Measurements from ENCODE around the gene CDH3. TPM values are rescaled to one million over a fixed set of nuclear protein-coding genes. Genes with fewer than 3 reads are reported as not detected.

The CDH3 gene
- total RNA-seq, 2 experiments from 2014 or later: 0.22 to 0.74 TPM

DNA sequence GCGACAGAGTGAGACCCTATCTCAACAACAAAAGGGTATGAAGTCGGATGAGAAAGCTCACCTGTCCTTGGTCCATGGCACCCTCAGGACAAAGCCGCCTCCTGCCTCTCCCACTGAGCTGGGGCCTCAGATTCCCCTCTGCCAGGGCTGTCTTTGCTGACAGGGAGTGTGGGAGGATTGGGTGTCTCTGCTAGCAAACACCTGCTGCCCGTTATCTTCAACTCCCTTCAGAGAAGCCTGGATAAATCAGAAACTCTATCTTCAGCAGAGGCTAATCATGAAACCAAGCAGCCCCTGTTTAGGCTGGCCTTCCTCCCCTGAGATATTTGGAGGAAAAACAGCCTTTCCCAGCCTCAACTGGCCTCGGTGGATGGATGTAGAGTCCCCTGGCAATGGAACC is 55.7 kb downstream of the CDH3 start:
- no peaks in the 10 kb centered on the region for H3K27me3 Mint-ChIP-seq
- H3K27me3 ChIP-seq (ENCODE audit: control insufficient read depth in 1 of 2, insufficient read depth in 2 of 2, low read length in 2 of 2): no peaks in the 10 kb centered on the region
- intact Hi-C loops (cut with DNase I, micrococcal nuclease): no loop called here
- no peak for ATAC-seq (ENCODE audit: poor library complexity)
- no peaks in the 10 kb centered on the region for H3K36me3 ChIP-seq (ENCODE audit: insufficient read depth, low read length)
- POLR2A ChIA-PET: no interaction called here
- H3K9me3 ChIP-seq (ENCODE audit: control insufficient read depth in 1 of 2, insufficient read depth in 1 of 2, low read length in 2 of 2): no peaks in the 10 kb centered on the region
- DNase-seq: no peak
- no peak overlapping the region for H3K4me3 ChIP-seq (ENCODE audit: low read length)
- H3K9me3 Mint-ChIP-seq: no peaks in the 10 kb centered on the region
- CTCF ChIA-PET: no interaction called here
- no peak overlapping the region for H3K4me3 Mint-ChIP-seq
- no peaks in the 10 kb centered on the region for H3K36me3 Mint-ChIP-seq (ENCODE audit: low read depth)
- no peak for TF ChIP-seq CTCF (IDR thresholded peaks at IDR 0.05)
- no peak overlapping the region for H3K27ac ChIP-seq (ENCODE audit: low read depth in 1 of 2, low read length in 2 of 2)
- no peaks in the 10 kb centered on the region for H3K4me1 ChIP-seq (ENCODE audit: insufficient read depth, low read length)
- no peaks in the 10 kb centered on the region for H3K4me1 Mint-ChIP-seq (ENCODE audit: low read depth)
- no peak overlapping the region for H3K27ac Mint-ChIP-seq

- H3K27ac ChIP-seq (ENCODE audit: low read depth in 1 of 2, low read length in 2 of 2): no peak overlapping the region
- H3K9me3 ChIP-seq (ENCODE audit: control insufficient read depth in 1 of 2, insufficient read depth in 1 of 2, low read length in 2 of 2): no peaks in the 10 kb centered on the region
- H3K4me3 ChIP-seq (ENCODE audit: low read length): no peak overlapping the region
- intact Hi-C loops (cut with DNase I, micrococcal nuclease): loop anchor here (1.0 to 2.0 kb wide), 3 partner anchors 176 to 418 kb away; no protein-coding TSS in a partner anchor
- no peak overlapping the region for H3K4me3 Mint-ChIP-seq
- no peaks in the 10 kb centered on the region for H3K36me3 Mint-ChIP-seq (ENCODE audit: low read depth)
- peaks cover 5% of the 10 kb centered on the region for H3K27me3 Mint-ChIP-seq
- no peaks in the 10 kb centered on the region for H3K36me3 ChIP-seq (ENCODE audit: insufficient read depth, low read length)
- no peaks in the 10 kb centered on the region for H3K4me1 Mint-ChIP-seq (ENCODE audit: low read depth)
- ATAC-seq (ENCODE audit: poor library complexity) (no peak), DNase-seq (peak; percentile 17 to 68 (median 36))
- H3K9me3 Mint-ChIP-seq: no peaks in the 10 kb centered on the region
- H3K4me1 ChIP-seq (ENCODE audit: insufficient read depth, low read length): no peaks in the 10 kb centered on the region
- CTCF ChIA-PET: no interaction called here
- no peaks in the 10 kb centered on the region for H3K27me3 ChIP-seq (ENCODE audit: control insufficient read depth in 1 of 2, insufficient read depth in 2 of 2, low read length in 2 of 2)
- POLR2A ChIA-PET: no interaction called here
- H3K27ac Mint-ChIP-seq: no peak overlapping the region
- TF ChIP-seq CTCF (IDR thresholded peaks at IDR 0.05): peak; percentile 66
Measured at GRCh38 chr16:68704232-68704867, 59.2 kb downstream of the CDH3 start.

GRCh38 chr16:68707340-68708152 is 62.4 kb downstream of the CDH3 start:
- H3K4me1 ChIP-seq (ENCODE audit: insufficient read depth, low read length): no peaks in the 10 kb centered on the region
- intact Hi-C loops (cut with DNase I, micrococcal nuclease): no loop called here
- no peak for TF ChIP-seq CTCF (IDR thresholded peaks at IDR 0.05)
- H3K9me3 Mint-ChIP-seq: no peaks in the 10 kb centered on the region
- no peaks in the 10 kb centered on the region for H3K36me3 ChIP-seq (ENCODE audit: insufficient read depth, low read length)
- no peaks in the 10 kb centered on the region for H3K36me3 Mint-ChIP-seq (ENCODE audit: low read depth)
- ChIA-PET POLR2A (interaction anchor here (0.6 kb wide), 1 partner anchor 142 kb away, joined by 3 read pairs; no protein-coding TSS in a partner anchor), CTCF (no interaction called here)
- no peak overlapping the region for H3K27ac ChIP-seq (ENCODE audit: low read depth in 1 of 2, low read length in 2 of 2)
- no peak overlapping the region for H3K27ac Mint-ChIP-seq
- peaks cover 19% of the 10 kb centered on the region for H3K27me3 Mint-ChIP-seq
- H3K4me1 Mint-ChIP-seq (ENCODE audit: low read depth): no peaks in the 10 kb centered on the region
- H3K27me3 ChIP-seq (ENCODE audit: control insufficient read depth in 1 of 2, insufficient read depth in 2 of 2, low read length in 2 of 2): peaks cover 0 to 4% of the 10 kb centered on the region in 2 experiments
- no peak overlapping the region for H3K4me3 Mint-ChIP-seq
- no peak for DNase-seq
- no peaks in the 10 kb centered on the region for H3K9me3 ChIP-seq (ENCODE audit: control insufficient read depth in 1 of 2, insufficient read depth in 1 of 2, low read length in 2 of 2)
- no peak for ATAC-seq (ENCODE audit: poor library complexity)
- no peak overlapping the region for H3K4me3 ChIP-seq (ENCODE audit: low read length)

All from CD4-positive, alpha-beta T cell (primary cell).